Activated B cell treated with CpG ODN at 0.5 μM for 24 hours (primary cell): ENCODE data around the gene MMS19. TPM values are rescaled to one million over a fixed set of nuclear protein-coding genes. Genes with fewer than 3 reads are reported as not detected.

ENCODE experiments used
- ATAC-seq: fragments of 200-7000 bp; cut with Tn5 transposase; one replicate; pipeline ENCODE4 v1.10.0; 2021; ENCODE audit warnings: low read depth, mild to moderate bottlenecking, moderate library complexity
- CTCF ChIA-PET: fragments of 350-600 bp; sonication (Branson Sonifier 250); formaldehyde crosslinking; loops from one replicate; lab custom pipeline; 2021; ENCODE audit warnings: antibody characterized with exemption; lab: Charles Lee
- POLR2A ChIA-PET: fragments of 350-600 bp; sonication (Branson Sonifier 250); formaldehyde crosslinking; loops from one replicate; lab custom pipeline; 2021; ENCODE audit warnings: antibody characterized with exemption; lab: Charles Lee
- DNase-seq: peaks from one replicate; pipeline ENCODE4 v3.0.0; 2022
- H3K27ac Mint-ChIP-seq: one replicate; pipeline ENCODE4 v1.8.0; 2020; ENCODE audit warnings: mixed read lengths
- H3K27me3 Mint-ChIP-seq: one replicate; pipeline ENCODE4 v1.8.0; 2021; ENCODE audit warnings: mixed read lengths
- H3K36me3 Mint-ChIP-seq: one replicate; pipeline ENCODE4 v1.8.0; 2021; ENCODE audit warnings: low read depth, mixed read lengths
- H3K4me1 Mint-ChIP-seq: one replicate; pipeline ENCODE4 v1.8.0; 2021; ENCODE audit warnings: mixed read lengths
- H3K4me3 Mint-ChIP-seq: one replicate; pipeline ENCODE4 v1.8.0; 2020; ENCODE audit warnings: mild to moderate bottlenecking, mixed read lengths
- H3K9me3 Mint-ChIP-seq: one replicate; pipeline ENCODE4 v1.8.0; 2020; ENCODE audit warnings: mixed read lengths
- intact Hi-C: fragments of 100-400 bp; cut with micrococcal nuclease; formaldehyde crosslinking; loops from one replicate; pipeline ENCODE4 v1.15.1; 2024
- total RNA-seq: library from RNA; stranded (reverse); gene quantifications from 2 replicates; pipeline ENCODE4 v1.2.3, GENCODE V29; 2022
- TF ChIP-seq, protein P1 (sequence below): fragments of 200-600 bp; IDR thresholded peaks from one replicate; pipeline ENCODE4 v1.8.0; 2022; ENCODE audit warnings: antibody characterized with exemption, mild to moderate bottlenecking

The MMS19 gene
- total RNA-seq, 1 donor from 2014 or later: 89.2 TPM

DNA sequence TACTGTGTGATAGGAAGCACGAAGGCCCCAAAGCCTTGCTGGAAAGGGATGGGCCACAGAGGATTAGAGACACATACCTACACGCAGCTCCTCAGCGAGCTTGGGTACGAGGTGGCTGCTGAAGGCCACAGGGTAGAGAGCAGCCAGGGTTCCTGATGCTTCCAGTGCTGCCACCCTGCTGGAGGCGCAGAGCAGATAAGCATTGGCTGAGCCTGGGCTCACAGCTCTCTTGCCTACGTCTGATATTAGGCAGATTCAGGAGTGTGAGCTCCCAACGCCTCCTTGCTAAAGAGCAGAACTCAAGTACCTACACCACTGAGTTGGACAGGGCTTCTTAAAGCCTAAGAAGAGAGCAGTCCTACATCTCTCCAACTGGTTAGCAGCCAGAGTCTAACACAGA is 32.2 kb downstream of the MMS19 start:
- DNase-seq (no peak), ATAC-seq (no peak)
- peaks cover 90% of the 10 kb centered on the region for H3K36me3 Mint-ChIP-seq
- ChIA-PET CTCF (interaction anchor here (3.0 kb wide), 1 partner anchor 87 kb away, joined by 19 read pairs; no protein-coding TSS in a partner anchor), POLR2A (no interaction called here)
- TF ChIP-seq, protein P1, sequence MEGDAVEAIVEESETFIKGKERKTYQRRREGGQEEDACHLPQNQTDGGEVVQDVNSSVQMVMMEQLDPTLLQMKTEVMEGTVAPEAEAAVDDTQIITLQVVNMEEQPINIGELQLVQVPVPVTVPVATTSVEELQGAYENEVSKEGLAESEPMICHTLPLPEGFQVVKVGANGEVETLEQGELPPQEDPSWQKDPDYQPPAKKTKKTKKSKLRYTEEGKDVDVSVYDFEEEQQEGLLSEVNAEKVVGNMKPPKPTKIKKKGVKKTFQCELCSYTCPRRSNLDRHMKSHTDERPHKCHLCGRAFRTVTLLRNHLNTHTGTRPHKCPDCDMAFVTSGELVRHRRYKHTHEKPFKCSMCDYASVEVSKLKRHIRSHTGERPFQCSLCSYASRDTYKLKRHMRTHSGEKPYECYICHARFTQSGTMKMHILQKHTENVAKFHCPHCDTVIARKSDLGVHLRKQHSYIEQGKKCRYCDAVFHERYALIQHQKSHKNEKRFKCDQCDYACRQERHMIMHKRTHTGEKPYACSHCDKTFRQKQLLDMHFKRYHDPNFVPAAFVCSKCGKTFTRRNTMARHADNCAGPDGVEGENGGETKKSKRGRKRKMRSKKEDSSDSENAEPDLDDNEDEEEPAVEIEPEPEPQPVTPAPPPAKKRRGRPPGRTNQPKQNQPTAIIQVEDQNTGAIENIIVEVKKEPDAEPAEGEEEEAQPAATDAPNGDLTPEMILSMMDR: no peak
- no peaks in the 10 kb centered on the region for H3K4me1 Mint-ChIP-seq
- no peaks in the 10 kb centered on the region for H3K9me3 Mint-ChIP-seq
- H3K27me3 Mint-ChIP-seq: no peaks in the 10 kb centered on the region
- intact Hi-C loops: no loop called here
- no peak overlapping the region for H3K4me3 Mint-ChIP-seq
- H3K27ac Mint-ChIP-seq: no peak overlapping the region

DNA sequence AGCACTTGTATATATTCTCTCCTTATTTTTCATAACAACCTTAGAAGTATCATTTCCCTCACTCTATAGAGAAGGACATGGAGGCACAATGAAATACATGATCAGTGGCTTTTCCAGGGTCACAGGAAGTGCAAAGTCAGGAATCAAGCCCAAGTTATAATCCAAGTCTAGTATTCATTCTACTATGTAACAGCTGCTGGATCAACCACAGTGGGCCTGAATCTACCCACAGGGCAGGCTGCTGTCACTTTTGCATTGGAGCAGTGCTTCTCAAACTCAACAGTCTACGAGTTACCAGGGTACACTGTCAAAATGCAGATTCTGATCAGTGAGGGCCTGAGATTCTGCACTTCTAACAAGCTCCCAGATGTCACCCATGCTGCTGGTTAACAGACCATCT is 34.0 kb downstream of the MMS19 start:
- POLR2A ChIA-PET: interaction anchor here (0.7 kb wide), 1 partner anchor 107 kb away, joined by 4 read pairs; no protein-coding TSS in a partner anchor
- DNase-seq: no peak

DNA sequence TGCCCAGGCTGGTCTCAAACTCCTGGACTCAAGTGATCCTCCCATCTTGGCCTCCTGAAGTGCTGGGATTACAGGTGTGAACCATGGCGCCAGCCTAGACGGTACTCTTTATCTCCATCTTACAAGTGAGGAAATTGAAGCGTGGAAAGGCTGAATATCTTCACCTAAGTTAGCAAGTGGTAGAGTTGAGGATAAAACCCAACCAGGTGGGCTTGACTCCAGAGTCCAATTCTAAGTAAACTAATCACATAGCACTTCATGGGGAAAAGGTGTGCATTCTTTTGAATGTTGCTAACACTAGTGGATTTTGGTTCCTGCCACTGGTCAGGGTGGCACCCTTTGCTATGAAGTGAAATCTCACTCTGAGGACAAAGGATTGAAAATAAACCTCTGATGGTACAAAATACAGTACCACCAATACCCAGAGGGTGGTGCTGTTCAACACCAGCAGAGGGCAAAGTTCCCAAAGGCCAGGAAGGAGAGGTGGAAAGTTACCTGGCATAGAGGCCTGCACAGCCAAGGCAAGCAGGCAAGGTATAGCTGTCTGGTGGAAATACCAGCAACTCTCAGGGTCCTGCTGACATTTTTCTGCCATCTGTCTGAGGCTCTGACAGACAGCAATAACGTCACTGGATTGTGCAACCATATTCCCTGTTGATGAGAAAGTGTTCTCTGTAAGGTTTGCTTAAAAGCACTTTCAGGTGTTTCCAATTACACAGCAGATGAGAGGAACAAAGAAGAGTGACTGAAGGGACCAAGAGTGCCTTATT is 34.7 kb downstream of the MMS19 start:
- Mint-ChIP-seq H3K9me3 (no peaks in the 10 kb centered on the region), H3K27me3 (no peaks in the 10 kb centered on the region), H3K36me3 (peaks cover 91% of the 10 kb centered on the region), H3K27ac (no peak overlapping the region), H3K4me3 (no peak overlapping the region), H3K4me1 (no peaks in the 10 kb centered on the region)
- DNase-seq (no peak), ATAC-seq (peak; percentile 76)
- TF ChIP-seq, protein P1: no peak
- CTCF ChIA-PET: interaction anchor here (1.1 to 3.0 kb wide), 2 partner anchors 25 to 89 kb away, joined by 4 to 19 read pairs; no protein-coding TSS in a partner anchor
- POLR2A ChIA-PET: no interaction called here
- intact Hi-C loops: loop anchor here (1.0 to 5.0 kb wide), 2 partner anchors 34 to 56 kb away; partner anchors contain the start of genes MMS19 and UBTD1

More for the DNA sequence above, 34.0 kb downstream of the MMS19 start:
- Mint-ChIP-seq H3K27ac (no peak overlapping the region), H3K9me3 (no peaks in the 10 kb centered on the region), H3K27me3 (no peaks in the 10 kb centered on the region), H3K4me1 (no peaks in the 10 kb centered on the region), H3K4me3 (no peak overlapping the region), H3K36me3 (peaks cover 91% of the 10 kb centered on the region)
- ATAC-seq: no peak
- CTCF ChIA-PET: interaction anchor here (1.1 to 3.0 kb wide), 2 partner anchors 24 to 88 kb away, joined by 4 to 19 read pairs; no protein-coding TSS in a partner anchor
- intact Hi-C loops: loop anchor here (5.0 kb wide), 1 partner anchor 33 kb away; the partner anchor contains the start of genes MMS19 and UBTD1
- TF ChIP-seq, protein P1: no peak

GRCh38 chr10:97462309-97462708 is 35.9 kb downstream of the MMS19 start:
- H3K9me3 Mint-ChIP-seq: no peaks in the 10 kb centered on the region
- no peaks in the 10 kb centered on the region for H3K27me3 Mint-ChIP-seq
- peaks cover 90% of the 10 kb centered on the region for H3K36me3 Mint-ChIP-seq
- intact Hi-C loops: loop anchor here (5.0 kb wide), 1 partner anchor 35 kb away; the partner anchor contains the start of genes MMS19 and UBTD1
- TF ChIP-seq, protein P1: no peak
- no peak for DNase-seq
- H3K27ac Mint-ChIP-seq: no peak overlapping the region
- POLR2A ChIA-PET: no interaction called here
- H3K4me1 Mint-ChIP-seq: no peaks in the 10 kb centered on the region
- no peak overlapping the region for H3K4me3 Mint-ChIP-seq
- CTCF ChIA-PET: interaction anchor here (1.1 to 1.6 kb wide), 3 partner anchors 91 to 96 kb away, joined by 3 to 5 read pairs (median 3); no protein-coding TSS in a partner anchor
- ATAC-seq: no peak

DNA sequence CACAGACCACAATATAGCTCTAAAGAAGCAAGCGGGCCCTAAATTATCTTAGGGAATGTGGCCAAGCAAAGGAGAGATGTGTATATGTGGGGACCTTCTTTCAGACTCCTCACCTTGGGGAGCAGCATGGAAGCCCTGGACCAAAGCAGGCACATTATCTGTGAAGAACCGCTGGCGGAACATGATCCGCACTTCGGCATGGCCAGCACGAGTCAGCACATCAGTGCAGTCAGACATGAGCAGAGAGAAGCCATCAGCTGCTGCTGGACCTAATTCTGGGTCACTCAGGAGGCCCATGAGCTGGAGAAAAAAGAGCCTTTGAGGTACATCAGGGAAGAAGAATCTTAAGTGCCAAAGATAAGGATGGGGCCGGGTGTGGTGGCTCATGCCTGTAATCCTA is 38.3 kb downstream of the MMS19 start:
- H3K4me3 Mint-ChIP-seq: no peak overlapping the region
- ChIA-PET POLR2A (no interaction called here), CTCF (interaction anchor here (1.6 kb wide), 1 partner anchor 94 kb away, joined by 5 read pairs; no protein-coding TSS in a partner anchor)
- H3K36me3 Mint-ChIP-seq: peaks cover 89% of the 10 kb centered on the region
- intact Hi-C loops: loop anchor here (5.0 kb wide), 1 partner anchor 37 kb away; the partner anchor contains the start of genes MMS19 and UBTD1
- H3K27ac Mint-ChIP-seq: no peak overlapping the region
- H3K9me3 Mint-ChIP-seq: no peaks in the 10 kb centered on the region
- no peaks in the 10 kb centered on the region for H3K27me3 Mint-ChIP-seq
- no peak for DNase-seq
- TF ChIP-seq, protein P1: no peak
- ATAC-seq: no peak
- H3K4me1 Mint-ChIP-seq: no peaks in the 10 kb centered on the region
